K562 (cell line): ENCODE results near the gene CCDC9. TPM values are rescaled to one million over a fixed set of nuclear protein-coding genes. Genes with fewer than 3 reads are reported as not detected.

Experiments used
- ATF1 ChIP-seq, 2 experiments: fragments of 450-650 bp in 1 of 2; IDR thresholded peaks; 2 replicates each; pipeline ENCODE4 v1.6.1; 2016; ENCODE audit warnings: missing compliant biosample characterization in 1 of 2, missing genetic modification characterization in 1 of 2
- CEBPB ChIP-seq: fragments of 450-650 bp; IDR thresholded peaks from 2 replicates; pipeline ENCODE4 v1.6.1; 2016; ENCODE audit warnings: missing genetic modification characterization, missing compliant biosample characterization
- CSDE1 ChIP-seq, 2 experiments: fragments of 450-650 bp; IDR thresholded peaks; 2 replicates each; pipeline ENCODE4 v1.6.1; 2016; ENCODE audit warnings: mild to moderate bottlenecking in 1 of 2
- DACH1 ChIP-seq: fragments of 450-650 bp; IDR thresholded peaks from 2 replicates; pipeline ENCODE4 v1.6.1; 2018; ENCODE audit not compliant: partially characterized antibody
- ETV1 ChIP-seq: fragments of 450-650 bp; conservative IDR thresholded peaks from 2 replicates; pipeline ENCODE4 v1.6.1; 2016; ENCODE audit warnings: missing genetic modification characterization, control low read depth, low read depth, missing compliant biosample characterization
- KLF6 ChIP-seq: fragments of 250-450 bp; sonication (Bioruptor Pico); IDR thresholded peaks from 2 replicates; pipeline ENCODE4 v1.4.0; 2020; ENCODE audit warnings: mild to moderate bottlenecking, moderate library complexity, borderline replicate concordance
- MED1 ChIP-seq: sonication (generic); formaldehyde crosslinking; IDR thresholded peaks from 2 replicates; pipeline ENCODE4 v1.8.1; 2023; ENCODE audit warnings: missing genetic modification reagents, borderline replicate concordance
- SIX5 ChIP-seq, 2 experiments: IDR thresholded peaks; 2 replicates each; pipeline ENCODE4 v1.6.1; 2011; ENCODE audit warnings: low read length in 2 of 2, borderline replicate concordance in 1 of 2, low read depth in 1 of 2, mild to moderate bottlenecking in 1 of 2, moderate library complexity in 1 of 2; ENCODE audit not compliant: insufficient read depth in 1 of 2
- TSC22D4 ChIP-seq: fragments of 450-650 bp; IDR thresholded peaks from 2 replicates; pipeline ENCODE4 v1.6.1; 2016; ENCODE audit warnings: missing genetic modification characterization, missing biosample characterization, control low read depth
- ZFP36 ChIP-seq: fragments of 150-350 bp; IDR thresholded peaks from 2 replicates; pipeline ENCODE4 v1.6.1; 2018; ENCODE audit warnings: low read length, low read depth; ENCODE audit not compliant: partially characterized antibody
- ZNF282 ChIP-seq: sonication (generic); formaldehyde crosslinking; IDR thresholded peaks from 2 replicates; pipeline ENCODE4 v1.8.1; 2023; ENCODE audit warnings: missing genetic modification reagents
- polyA plus RNA-seq, 8 experiments: library from polyadenylated mRNA; depleted of rRNA in 4 of 8; stranded (reverse) in 5 of 8; unstranded in 3 of 8; fragments of >200 nt; fragmentation: Nextera tagmentation in 2 of 8; fragmentation: Illumina TruSeq in 1 of 8; extraction: Ambion mirVana in 2 of 8; extraction: Trizol in 1 of 8; gene quantifications; 2 replicates each; pipeline versions ENCODE4 v1.2.1 to v1.2.3, GENCODE V29; 2011 to 2014; ENCODE audit warnings: inconsistent platforms in 1 of 8, missing spikeins in 1 of 8
- total RNA-seq, 7 experiments: library from RNA; depleted of rRNA in 6 of 7; stranded (reverse); fragments of >200 nt in 6 of 7; fragmentation: Illumina TruSeq in 2 of 7; extraction: Trizol in 2 of 7; gene quantifications; 2 replicates each; pipeline versions ENCODE4 v1.2.1 to v1.2.3, GENCODE V29; 2011 to 2021; ENCODE audit warnings: low replicate concordance in 1 of 7
- TF ChIP-seq, protein P1 (sequence below): fragments of 450-650 bp; IDR thresholded peaks from 2 replicates; pipeline ENCODE4 v1.6.1; 2016; ENCODE audit warnings: low read depth
- TF ChIP-seq, protein P2 (sequence below): fragments of 250-450 bp; sonication (Bioruptor Pico); IDR thresholded peaks from 2 replicates; pipeline ENCODE4 v1.9.0; 2021; ENCODE audit warnings: mild to moderate bottlenecking, inconsistent platforms
- TF ChIP-seq, protein P3 (sequence below): fragments of 200-800 bp; sonication (Bioruptor generic); IDR thresholded peaks from 2 replicates; pipeline ENCODE4 v1.6.1; 2017; ENCODE audit warnings: missing genetic modification characterization, missing compliant biosample characterization

Gene CCDC9
- total and polyA plus RNA-seq, 9 of the 15 experiments (the other 6 are each of a cell fraction or from before 2014, with no cell fraction given): 0.23 to 38.6 (median 8.4) TPM

DNA sequence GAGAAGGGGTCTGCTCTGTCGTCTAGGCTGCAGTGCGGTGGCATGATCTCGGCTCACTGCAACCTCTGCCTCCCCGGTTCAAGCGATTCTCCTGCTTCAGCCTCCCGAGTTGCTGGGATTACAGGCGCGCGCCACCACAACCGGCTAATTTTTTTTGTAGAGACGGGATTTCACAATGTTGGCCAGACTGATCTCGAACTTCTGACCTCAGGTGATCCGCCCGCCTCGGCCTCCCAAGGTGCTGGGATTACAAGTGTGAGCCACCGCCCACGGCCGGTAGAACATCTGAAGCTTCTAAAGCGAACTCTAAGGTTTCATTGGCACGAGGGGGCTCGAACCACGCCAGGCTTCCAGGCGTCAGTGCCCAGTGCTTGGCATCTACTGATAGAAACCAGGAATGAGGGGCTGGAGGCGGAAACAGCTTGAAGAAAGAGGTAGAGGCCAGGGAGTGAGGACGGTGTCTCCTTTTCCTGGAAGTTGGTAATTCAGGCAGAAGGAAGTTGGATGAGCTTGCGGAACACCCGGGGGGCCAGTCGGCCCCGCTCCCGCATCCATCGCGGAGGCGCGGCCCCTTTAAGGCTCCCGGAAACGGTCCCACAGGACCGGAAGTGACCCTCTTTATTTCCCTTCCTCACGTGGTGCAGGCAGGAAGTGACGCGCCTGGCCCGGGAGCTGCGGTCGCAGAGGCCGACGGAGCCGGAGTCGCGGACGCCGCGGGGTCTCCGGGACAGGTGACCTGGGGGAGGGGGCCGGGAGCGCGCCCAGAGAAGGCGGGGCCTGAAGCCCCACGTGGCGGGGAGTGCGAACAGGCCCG, at the start of gene CCDC9 (continued):
- TF ChIP-seq, protein P1, sequence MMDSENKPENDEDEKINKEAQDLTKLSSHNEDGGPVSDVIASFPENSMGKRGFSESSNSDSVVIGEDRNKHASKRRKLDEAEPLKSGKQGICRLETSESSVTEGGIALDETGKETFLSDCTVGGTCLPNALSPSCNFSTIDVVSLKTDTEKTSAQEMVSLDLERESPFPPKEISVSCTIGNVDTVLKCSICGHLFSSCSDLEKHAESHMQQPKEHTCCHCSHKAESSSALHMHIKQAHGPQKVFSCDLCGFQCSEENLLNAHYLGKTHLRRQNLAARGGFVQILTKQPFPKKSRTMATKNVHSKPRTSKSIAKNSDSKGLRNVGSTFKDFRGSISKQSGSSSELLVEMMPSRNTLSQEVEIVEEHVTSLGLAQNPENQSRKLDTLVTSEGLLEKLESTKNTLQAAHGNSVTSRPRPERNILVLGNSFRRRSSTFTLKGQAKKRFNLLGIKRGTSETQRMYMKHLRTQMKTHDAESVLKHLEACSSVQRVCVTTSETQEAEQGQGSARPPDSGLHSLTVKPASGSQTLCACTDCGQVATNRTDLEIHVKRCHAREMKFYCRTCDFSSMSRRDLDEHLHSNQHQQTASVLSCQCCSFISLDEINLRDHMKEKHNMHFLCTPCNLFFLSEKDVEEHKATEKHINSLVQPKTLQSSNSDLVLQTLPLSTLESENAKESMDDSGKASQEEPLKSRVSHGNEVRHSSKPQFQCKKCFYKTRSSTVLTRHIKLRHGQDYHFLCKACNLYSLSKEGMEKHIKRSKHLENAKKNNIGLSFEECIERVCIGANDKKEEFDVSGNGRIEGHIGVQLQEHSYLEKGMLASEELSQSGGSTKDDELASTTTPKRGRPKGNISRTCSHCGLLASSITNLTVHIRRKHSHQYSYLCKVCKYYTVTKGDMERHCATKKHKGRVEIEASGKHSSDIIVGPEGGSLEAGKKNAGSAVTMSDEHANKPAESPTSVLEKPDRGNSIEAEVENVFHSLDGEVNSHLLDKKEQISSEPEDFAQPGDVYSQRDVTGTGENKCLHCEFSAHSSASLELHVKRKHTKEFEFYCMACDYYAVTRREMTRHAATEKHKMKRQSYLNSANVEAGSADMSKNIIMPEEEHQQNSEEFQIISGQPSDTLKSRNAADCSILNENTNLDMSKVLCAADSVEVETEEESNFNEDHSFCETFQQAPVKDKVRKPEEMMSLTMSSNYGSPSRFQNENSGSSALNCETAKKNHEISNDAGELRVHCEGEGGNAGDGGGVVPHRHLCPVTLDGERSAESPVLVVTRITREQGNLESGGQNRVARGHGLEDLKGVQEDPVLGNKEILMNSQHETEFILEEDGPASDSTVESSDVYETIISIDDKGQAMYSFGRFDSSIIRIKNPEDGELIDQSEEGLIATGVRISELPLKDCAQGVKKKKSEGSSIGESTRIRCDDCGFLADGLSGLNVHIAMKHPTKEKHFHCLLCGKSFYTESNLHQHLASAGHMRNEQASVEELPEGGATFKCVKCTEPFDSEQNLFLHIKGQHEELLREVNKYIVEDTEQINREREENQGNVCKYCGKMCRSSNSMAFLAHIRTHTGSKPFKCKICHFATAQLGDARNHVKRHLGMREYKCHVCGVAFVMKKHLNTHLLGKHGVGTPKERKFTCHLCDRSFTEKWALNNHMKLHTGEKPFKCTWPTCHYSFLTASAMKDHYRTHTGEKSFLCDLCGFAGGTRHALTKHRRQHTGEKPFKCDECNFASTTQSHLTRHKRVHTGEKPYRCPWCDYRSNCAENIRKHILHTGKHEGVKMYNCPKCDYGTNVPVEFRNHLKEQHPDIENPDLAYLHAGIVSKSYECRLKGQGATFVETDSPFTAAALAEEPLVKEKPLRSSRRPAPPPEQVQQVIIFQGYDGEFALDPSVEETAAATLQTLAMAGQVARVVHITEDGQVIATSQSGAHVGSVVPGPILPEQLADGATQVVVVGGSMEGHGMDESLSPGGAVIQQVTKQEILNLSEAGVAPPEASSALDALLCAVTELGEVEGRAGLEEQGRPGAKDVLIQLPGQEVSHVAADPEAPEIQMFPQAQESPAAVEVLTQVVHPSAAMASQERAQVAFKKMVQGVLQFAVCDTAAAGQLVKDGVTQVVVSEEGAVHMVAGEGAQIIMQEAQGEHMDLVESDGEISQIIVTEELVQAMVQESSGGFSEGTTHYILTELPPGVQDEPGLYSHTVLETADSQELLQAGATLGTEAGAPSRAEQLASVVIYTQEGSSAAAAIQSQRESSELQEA: no peak
- TF ChIP-seq, protein P2, sequence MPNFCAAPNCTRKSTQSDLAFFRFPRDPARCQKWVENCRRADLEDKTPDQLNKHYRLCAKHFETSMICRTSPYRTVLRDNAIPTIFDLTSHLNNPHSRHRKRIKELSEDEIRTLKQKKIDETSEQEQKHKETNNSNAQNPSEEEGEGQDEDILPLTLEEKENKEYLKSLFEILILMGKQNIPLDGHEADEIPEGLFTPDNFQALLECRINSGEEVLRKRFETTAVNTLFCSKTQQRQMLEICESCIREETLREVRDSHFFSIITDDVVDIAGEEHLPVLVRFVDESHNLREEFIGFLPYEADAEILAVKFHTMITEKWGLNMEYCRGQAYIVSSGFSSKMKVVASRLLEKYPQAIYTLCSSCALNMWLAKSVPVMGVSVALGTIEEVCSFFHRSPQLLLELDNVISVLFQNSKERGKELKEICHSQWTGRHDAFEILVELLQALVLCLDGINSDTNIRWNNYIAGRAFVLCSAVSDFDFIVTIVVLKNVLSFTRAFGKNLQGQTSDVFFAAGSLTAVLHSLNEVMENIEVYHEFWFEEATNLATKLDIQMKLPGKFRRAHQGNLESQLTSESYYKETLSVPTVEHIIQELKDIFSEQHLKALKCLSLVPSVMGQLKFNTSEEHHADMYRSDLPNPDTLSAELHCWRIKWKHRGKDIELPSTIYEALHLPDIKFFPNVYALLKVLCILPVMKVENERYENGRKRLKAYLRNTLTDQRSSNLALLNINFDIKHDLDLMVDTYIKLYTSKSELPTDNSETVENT (CRISPR knock-in tag): no peak
- no peak for TF ChIP-seq DACH1
- TF ChIP-seq ATF1 (CRISPR knock-in tag; IDR thresholded peaks at IDR 0.05): peak; percentile 76
- TF ChIP-seq ATF1 (tag; IDR thresholded peaks at IDR 0.05): peak; percentile 93
- TF ChIP-seq ZFP36: no peak
- TF ChIP-seq TSC22D4 (tag): no peak
- no peak for TF ChIP-seq CSDE1 (IDR thresholded peaks at IDR 0.05)
- peak; percentile 94 for TF ChIP-seq CEBPB (tag)
- peak; percentile 93 for TF ChIP-seq ETV1 (tag)
- TF ChIP-seq, protein P3, sequence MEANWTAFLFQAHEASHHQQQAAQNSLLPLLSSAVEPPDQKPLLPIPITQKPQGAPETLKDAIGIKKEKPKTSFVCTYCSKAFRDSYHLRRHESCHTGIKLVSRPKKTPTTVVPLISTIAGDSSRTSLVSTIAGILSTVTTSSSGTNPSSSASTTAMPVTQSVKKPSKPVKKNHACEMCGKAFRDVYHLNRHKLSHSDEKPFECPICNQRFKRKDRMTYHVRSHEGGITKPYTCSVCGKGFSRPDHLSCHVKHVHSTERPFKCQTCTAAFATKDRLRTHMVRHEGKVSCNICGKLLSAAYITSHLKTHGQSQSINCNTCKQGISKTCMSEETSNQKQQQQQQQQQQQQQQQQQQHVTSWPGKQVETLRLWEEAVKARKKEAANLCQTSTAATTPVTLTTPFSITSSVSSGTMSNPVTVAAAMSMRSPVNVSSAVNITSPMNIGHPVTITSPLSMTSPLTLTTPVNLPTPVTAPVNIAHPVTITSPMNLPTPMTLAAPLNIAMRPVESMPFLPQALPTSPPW: no peak; the same call in none of the 2 replicates
- TF ChIP-seq SIX5 (IDR thresholded peaks at IDR 0.05; ENCODE audit: borderline replicate concordance in 1 of 2, insufficient read depth in 1 of 2, low read depth in 1 of 2, low read length in 2 of 2): peak in 1 of 2 experiments; percentile 19; a peak in 1 of 4 replicates
- TF ChIP-seq MED1 (CRISPR knock-in tag): no peak
- TF ChIP-seq ZNF282 (CRISPR knock-in tag): no peak
- TF ChIP-seq KLF6 (CRISPR knock-in tag): no peak
